ENCODE results near the gene PPP3R1. TPM values are rescaled to one million over a fixed set of nuclear protein-coding genes. Genes with fewer than 3 reads are reported as not detected.

The PPP3R1 gene
- total RNA-seq, 2 experiments from 2014 or later, result 15.1 to 90.3 TPM

- H3K27ac ChIP-seq (ENCODE audit: low read depth, low read length, poor library complexity, severe bottlenecking), result no peak overlapping the region
- no peak overlapping the region for H2AFZ ChIP-seq (ENCODE audit: low read length)
- BruUV-seq (replicated peaks), result no TSS peak
- DNase-seq (ENCODE audit: low spot score), result no peak
- no peaks in the 10 kb centered on the region for H3K36me3 ChIP-seq (ENCODE audit: insufficient read depth, low read length)
- no peaks in the 10 kb centered on the region for H3K9me3 ChIP-seq (ENCODE audit: low read length)
- CTCF ChIA-PET (ENCODE audit: unreplicated experiment), result no interaction called here
- H3K9me2 ChIP-seq (ENCODE audit: insufficient read depth, low read length), result no peaks in the 10 kb centered on the region
- H3K4me3 ChIP-seq (ENCODE audit: low read depth, low read length, poor library complexity, severe bottlenecking), result no peak overlapping the region
- TF ChIP-seq CTCF (conservative IDR thresholded peaks at IDR 0.05; ENCODE audit: low read length) (no peak), EZH2phosphoT487 (IDR thresholded peaks at IDR 0.05; ENCODE audit: borderline replicate concordance, low read depth, low read length) (no peak)
- H4K20me1 ChIP-seq (ENCODE audit: insufficient read depth, low read length), result no peaks in the 10 kb centered on the region
- POLR2A ChIA-PET, result no interaction called here
- H3K79me2 ChIP-seq (ENCODE audit: insufficient read depth, low read depth, low read length), result no peaks in the 10 kb centered on the region
- H3K4me1 ChIP-seq (ENCODE audit: insufficient read depth, low read length, poor library complexity, severe bottlenecking), result peaks cover 8% of the 10 kb centered on the region
- intact Hi-C loops (cut with micrococcal nuclease; ENCODE audit: unreplicated experiment), result no loop called here
- H3K4me2 ChIP-seq (ENCODE audit: low read length), result no peak overlapping the region
Observed at GRCh38 chr2:68287580-68288441, 35.5 kb upstream of the PPP3R1 start.

- BruUV-seq (replicated peaks), result no TSS peak
- H4K20me1 ChIP-seq (ENCODE audit: insufficient read depth, low read length), result no peaks in the 10 kb centered on the region
- no peak overlapping the region for H3K4me3 ChIP-seq (ENCODE audit: low read depth, low read length, poor library complexity, severe bottlenecking)
- no peak for DNase-seq (ENCODE audit: low spot score)
- no peaks in the 10 kb centered on the region for H3K79me2 ChIP-seq (ENCODE audit: insufficient read depth, low read depth, low read length)
- no peak overlapping the region for H3K27ac ChIP-seq (ENCODE audit: low read depth, low read length, poor library complexity, severe bottlenecking)
- H3K4me2 ChIP-seq (ENCODE audit: low read length), result no peak overlapping the region
- no peak for TF ChIP-seq EZH2phosphoT487 (IDR thresholded peaks at IDR 0.05; ENCODE audit: borderline replicate concordance, low read depth, low read length)
- TF ChIP-seq CTCF (conservative IDR thresholded peaks at IDR 0.05; ENCODE audit: low read length), result no peak
- intact Hi-C loops (cut with micrococcal nuclease; ENCODE audit: unreplicated experiment), result loop anchor here (5.0 kb wide), 1 partner anchor 88 kb away; no protein-coding TSS in a partner anchor
- peaks cover 7% of the 10 kb centered on the region for H3K4me1 ChIP-seq (ENCODE audit: insufficient read depth, low read length, poor library complexity, severe bottlenecking)
- no peaks in the 10 kb centered on the region for H3K9me2 ChIP-seq (ENCODE audit: insufficient read depth, low read length)
- CTCF ChIA-PET (ENCODE audit: unreplicated experiment), result no interaction called here
- H3K9me3 ChIP-seq (ENCODE audit: low read length), result no peaks in the 10 kb centered on the region
- POLR2A ChIA-PET, result interaction anchor here (0.6 to 1.7 kb wide), 8 partner anchors 9 to 222 kb away, joined by 3 to 6 read pairs (median 4); partner anchors contain the start of gene C1D
- H2AFZ ChIP-seq (ENCODE audit: low read length), result no peak overlapping the region
- no peaks in the 10 kb centered on the region for H3K36me3 ChIP-seq (ENCODE audit: insufficient read depth, low read length)
Observed at GRCh38 chr2:68284896-68285295, 32.6 kb upstream of the PPP3R1 start.

- Histone ChIP-seq H2AFZ (ENCODE audit: low read length) (no peak overlapping the region), H3K36me3 (ENCODE audit: insufficient read depth, low read length) (no peaks in the 10 kb centered on the region), H3K4me1 (ENCODE audit: insufficient read depth, low read length, poor library complexity, severe bottlenecking) (peaks cover 7% of the 10 kb centered on the region), H3K79me2 (ENCODE audit: insufficient read depth, low read depth, low read length) (no peaks in the 10 kb centered on the region), H3K4me2 (ENCODE audit: low read length) (no peak overlapping the region), H4K20me1 (ENCODE audit: insufficient read depth, low read length) (no peaks in the 10 kb centered on the region), H3K9me3 (ENCODE audit: low read length) (no peaks in the 10 kb centered on the region), H3K4me3 (ENCODE audit: low read depth, low read length, poor library complexity, severe bottlenecking) (no peak overlapping the region), H3K27ac (ENCODE audit: low read depth, low read length, poor library complexity, severe bottlenecking) (no peak overlapping the region), H3K9me2 (ENCODE audit: insufficient read depth, low read length) (no peaks in the 10 kb centered on the region)
- TF ChIP-seq CTCF (conservative IDR thresholded peaks at IDR 0.05; ENCODE audit: low read length) (no peak), EZH2phosphoT487 (IDR thresholded peaks at IDR 0.05; ENCODE audit: borderline replicate concordance, low read depth, low read length) (no peak)
- ChIA-PET POLR2A (interaction anchor here (1.0 kb wide), 1 partner anchor 171 kb away, joined by 3 read pairs; no protein-coding TSS in a partner anchor), CTCF (ENCODE audit: unreplicated experiment) (interaction anchor here (1.2 kb wide), 1 partner anchor 162 kb away, joined by 6 read pairs; no protein-coding TSS in a partner anchor)
- BruUV-seq (replicated peaks), result no TSS peak
- intact Hi-C loops (cut with micrococcal nuclease; ENCODE audit: unreplicated experiment), result loop anchor here (5.0 kb wide), 1 partner anchor 86 kb away; no protein-coding TSS in a partner anchor
- DNase-seq (ENCODE audit: low spot score), result no peak
Observed at GRCh38 chr2:68283419-68283812, 31.1 kb upstream of the PPP3R1 start.
